AG04450 (cell line): Measurements from ENCODE around the gene EFCAB11. TPM values are rescaled to one million over a fixed set of nuclear protein-coding genes. Genes with fewer than 3 reads are reported as not detected.

Experiments used
- CTCF ChIA-PET: fragments of 300-600, 350-600 bp; formaldehyde crosslinking; extraction: SDS; loops from one replicate; lab custom pipeline; 2022; ENCODE audit warnings: antibody characterized with exemption, inconsistent platforms; lab: Charles Lee
- POLR2A ChIA-PET: fragments of 350-600 bp; formaldehyde crosslinking; extraction: SDS; loops from one replicate; lab custom pipeline; 2021; ENCODE audit warnings: antibody characterized with exemption, inconsistent platforms; lab: Yijun Ruan, JAX
- DNase-seq: peaks from one replicate; pipeline ENCODE4 v3.0.0-alpha.2; 2011; ENCODE audit warnings: low read depth, low spot score
- H3K27ac ChIP-seq: one replicate; pipeline ENCODE4 v1.5.1; 2012; ENCODE audit warnings: low read depth, low read length, control low read depth
- H3K27me3 ChIP-seq: one replicate; pipeline ENCODE4 v1.6.0; 2012; ENCODE audit warnings: low read length; ENCODE audit not compliant: control insufficient read depth, insufficient read depth
- H3K4me3 ChIP-seq: 2 replicates; pipeline ENCODE4 v1.5.1; 2011; ENCODE audit warnings: mild to moderate bottlenecking, low read depth, low read length, control low read depth
- H3K9me3 ChIP-seq: 2 replicates; pipeline ENCODE4 v1.5.1; 2012; ENCODE audit warnings: low read length; ENCODE audit not compliant: control insufficient read depth, insufficient read depth
- CTCF ChIP-seq: IDR thresholded peaks from 2 replicates; pipeline ENCODE4 v1.5.1; 2011; ENCODE audit warnings: low read depth, low read length, control low read depth, inconsistent platforms
- polyA plus RNA-seq: library from polyadenylated mRNA; depleted of rRNA; stranded (reverse); fragments of >200 nt; gene quantifications from 2 replicates; pipeline ENCODE4 v1.2.3, GENCODE V29; 2011

The EFCAB11 gene
- polyA plus RNA-seq, 1 experiment: 5.9 TPM

GRCh38 chr14:89823743-89824142, 130.8 kb downstream of the EFCAB11 start:
- H3K9me3 ChIP-seq: no peaks in the 10 kb centered on the region
- CTCF ChIA-PET: no interaction called here
- H3K4me3 ChIP-seq: no peak overlapping the region
- no peak for TF ChIP-seq CTCF
- DNase-seq: no peak
- no peak overlapping the region for H3K27ac ChIP-seq
- POLR2A ChIA-PET: no interaction called here
- H3K27me3 ChIP-seq: no peaks in the 10 kb centered on the region

GRCh38 chr14:89814126-89814525, 140.4 kb downstream of the EFCAB11 start:
- H3K9me3 ChIP-seq: no peaks in the 10 kb centered on the region
- ChIA-PET CTCF (no interaction called here), POLR2A (interaction anchor here (0.7 to 1.3 kb wide), 2 partner anchors 30 to 475 kb away, joined by 3 to 4 read pairs; no protein-coding TSS in a partner anchor)
- TF ChIP-seq CTCF: no peak
- no peak overlapping the region for H3K4me3 ChIP-seq
- no peaks in the 10 kb centered on the region for H3K27me3 ChIP-seq
- H3K27ac ChIP-seq: peak overlapping the region; percentile 81
- DNase-seq: no peak

DNA sequence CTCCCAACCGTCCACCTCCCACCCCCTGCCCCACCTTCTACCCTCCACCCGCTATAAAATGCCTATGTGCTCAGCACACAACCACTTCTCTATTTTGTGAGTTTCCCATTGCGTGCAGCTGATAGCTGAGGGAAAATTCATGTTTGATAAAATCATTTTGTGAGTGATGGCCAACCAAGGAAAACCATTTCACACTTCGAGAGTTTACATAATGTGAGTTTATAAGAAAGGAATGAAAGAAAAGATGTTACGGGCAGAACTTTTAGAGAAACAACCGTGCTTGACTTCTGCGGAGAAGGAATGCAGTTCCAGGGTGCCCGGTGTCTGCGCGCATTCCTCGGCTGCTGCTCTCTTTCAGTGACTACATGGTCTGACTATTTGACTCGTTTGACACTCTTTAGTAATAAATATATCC, 140.9 kb downstream of the EFCAB11 start:
- peak overlapping the region; percentile 21; the same call in 1 of the 2 replicates for H3K4me3 ChIP-seq
- POLR2A ChIA-PET: interaction anchor here (0.7 to 1.3 kb wide), 2 partner anchors 31 to 474 kb away, joined by 3 to 4 read pairs; no protein-coding TSS in a partner anchor
- CTCF ChIA-PET: no interaction called here
- H3K27ac ChIP-seq: no peak overlapping the region
- TF ChIP-seq CTCF: no peak
- peak; percentile 86 for DNase-seq
- no peaks in the 10 kb centered on the region for H3K9me3 ChIP-seq
- no peaks in the 10 kb centered on the region for H3K27me3 ChIP-seq

DNA sequence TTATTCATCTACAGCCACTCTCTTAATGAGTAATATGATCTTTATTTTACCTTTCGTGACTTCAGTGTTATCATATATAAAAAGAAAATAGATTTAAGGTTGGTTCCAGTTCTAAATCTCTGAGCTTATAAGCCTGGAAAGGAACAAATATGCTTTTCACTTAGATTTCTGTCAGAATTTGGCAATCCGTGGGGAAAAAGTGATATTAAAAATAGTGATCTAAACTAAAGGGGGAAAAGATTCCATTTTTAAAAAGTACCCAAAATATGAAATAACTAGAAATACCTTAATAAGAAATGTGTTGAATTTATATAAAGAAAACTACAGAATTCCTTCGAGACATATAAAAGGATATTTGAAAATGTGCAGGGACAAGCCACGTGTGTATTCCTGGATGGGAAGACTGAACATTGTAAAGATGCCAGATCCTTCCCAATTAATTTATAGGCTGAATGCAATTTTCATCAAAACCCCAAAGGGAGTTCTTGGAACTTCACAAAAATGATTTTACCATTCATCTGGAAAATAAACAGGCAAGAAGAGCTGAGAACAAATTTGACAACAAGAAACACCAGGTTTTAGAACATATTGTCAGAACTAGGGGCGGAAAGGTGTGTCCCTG, 142.5 kb downstream of the EFCAB11 start:
- no peak overlapping the region for H3K4me3 ChIP-seq
- DNase-seq: no peak
- POLR2A ChIA-PET: no interaction called here
- CTCF ChIA-PET: no interaction called here
- no peaks in the 10 kb centered on the region for H3K27me3 ChIP-seq
- H3K27ac ChIP-seq: no peak overlapping the region
- no peak for TF ChIP-seq CTCF
- H3K9me3 ChIP-seq: no peaks in the 10 kb centered on the region

GRCh38 chr14:89810101-89810500, 144.4 kb downstream of the EFCAB11 start:
- CTCF ChIA-PET: interaction anchor here (0.7 to 1.2 kb wide), 2 partner anchors 58 to 105 kb away, joined by 4 to 6 read pairs; no protein-coding TSS in a partner anchor
- DNase-seq: no peak

More at GRCh38 chr14:89810101-89810500, 144.4 kb downstream of the EFCAB11 start:
- TF ChIP-seq CTCF: no peak
- Histone ChIP-seq H3K27ac (no peak overlapping the region), H3K27me3 (no peaks in the 10 kb centered on the region), H3K9me3 (no peaks in the 10 kb centered on the region), H3K4me3 (no peak overlapping the region)
- POLR2A ChIA-PET: no interaction called here
